Measurements from ENCODE around the gene HRH3.

DNA sequence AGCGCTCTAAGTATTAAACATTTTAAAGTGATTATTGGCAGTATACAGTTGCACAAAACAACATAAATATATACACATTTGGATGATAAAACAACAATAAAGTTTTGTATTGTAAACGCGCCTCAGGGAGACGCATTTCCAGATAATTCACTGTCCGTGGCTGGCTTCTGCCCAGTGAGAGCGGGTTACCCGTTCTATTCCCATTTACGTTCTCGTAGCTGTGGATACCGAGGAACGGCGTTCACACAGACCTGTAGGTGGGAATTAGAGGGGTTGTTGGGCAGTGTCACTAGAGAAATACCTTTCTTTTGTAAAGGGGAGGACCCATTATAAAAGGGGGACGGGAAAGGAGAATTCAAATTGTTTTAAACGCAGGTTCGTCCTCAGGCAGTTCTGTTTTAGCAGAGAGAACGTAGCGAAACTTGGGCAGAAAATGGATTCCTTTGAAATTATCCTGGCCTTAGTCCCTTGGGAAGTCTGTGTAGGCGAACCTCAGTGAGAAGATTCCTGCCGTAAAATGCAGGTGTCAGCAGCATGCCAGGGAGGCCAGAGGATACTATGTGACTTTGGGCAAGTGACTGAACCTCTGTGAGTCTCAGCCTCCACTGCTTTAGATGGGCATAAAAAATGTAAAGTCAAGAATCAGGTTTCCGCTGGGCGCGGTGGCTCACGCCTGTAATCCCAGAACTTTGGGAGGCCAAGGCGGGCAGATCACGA, 36.5 kb downstream of the HRH3 start:
- TF ChIP-seq, protein P1, sequence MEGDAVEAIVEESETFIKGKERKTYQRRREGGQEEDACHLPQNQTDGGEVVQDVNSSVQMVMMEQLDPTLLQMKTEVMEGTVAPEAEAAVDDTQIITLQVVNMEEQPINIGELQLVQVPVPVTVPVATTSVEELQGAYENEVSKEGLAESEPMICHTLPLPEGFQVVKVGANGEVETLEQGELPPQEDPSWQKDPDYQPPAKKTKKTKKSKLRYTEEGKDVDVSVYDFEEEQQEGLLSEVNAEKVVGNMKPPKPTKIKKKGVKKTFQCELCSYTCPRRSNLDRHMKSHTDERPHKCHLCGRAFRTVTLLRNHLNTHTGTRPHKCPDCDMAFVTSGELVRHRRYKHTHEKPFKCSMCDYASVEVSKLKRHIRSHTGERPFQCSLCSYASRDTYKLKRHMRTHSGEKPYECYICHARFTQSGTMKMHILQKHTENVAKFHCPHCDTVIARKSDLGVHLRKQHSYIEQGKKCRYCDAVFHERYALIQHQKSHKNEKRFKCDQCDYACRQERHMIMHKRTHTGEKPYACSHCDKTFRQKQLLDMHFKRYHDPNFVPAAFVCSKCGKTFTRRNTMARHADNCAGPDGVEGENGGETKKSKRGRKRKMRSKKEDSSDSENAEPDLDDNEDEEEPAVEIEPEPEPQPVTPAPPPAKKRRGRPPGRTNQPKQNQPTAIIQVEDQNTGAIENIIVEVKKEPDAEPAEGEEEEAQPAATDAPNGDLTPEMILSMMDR (conservative IDR thresholded peaks at IDR 0.05 in 1 of 2, IDR thresholded peaks at IDR 0.05 in 1 of 2; ENCODE audit: extremely low read depth in 1 of 2, insufficient read depth in 1 of 2, low read depth in 1 of 2, low read length in 2 of 2) = no peak
- no peak for TF ChIP-seq EZH2 (IDR thresholded peaks at IDR 0.05; ENCODE audit: borderline replicate concordance, low read length)
